Spleen (tissue), 7 donors: ENCODE measurements around the gene IL20RA.

Experiments
- CTCF ChIP-seq, 11 experiments: fragments of 200-600 bp in 7 of 11; fragments of 450-650 bp in 4 of 11; sonication (generic) in 4 of 11; IDR thresholded peaks in 8 of 11; conservative IDR thresholded peaks in 3 of 11; 1 replicate in 7 of 11; 2 replicates in 4 of 11; pipeline versions ENCODE4 v1.4.0 to v1.8.0; 2016 to 2021; ENCODE audit warnings: antibody characterized with exemption in 11 of 11, inconsistent platforms in 4 of 11, mild to moderate bottlenecking in 1 of 11
- POLR2A ChIP-seq, 3 donors: fragments of 450-650 bp; IDR thresholded peaks; one replicate each; pipeline ENCODE4 v1.5.1; 2017; ENCODE audit warnings: antibody characterized with exemption in 3 of 3, mild to moderate bottlenecking in 1 of 3
- POLR2AphosphoS5 ChIP-seq, 3 donors: sonication (generic); formaldehyde crosslinking; IDR thresholded peaks; one replicate each; pipeline ENCODE4 v1.5.1; 2017; ENCODE audit warnings: antibody characterized with exemption in 3 of 3
- donor health status: DM: no; HTN: no; CAD: no; lungs with moderate emphysema.
- donor health status: DM: no; HTN: no; CAD: no.
- donor health status: DM: no; HTN: no; CAD: no.

GRCh38 chr6:136992113-136992512 lies 52.7 kb downstream of the IL20RA start:
- TF ChIP-seq POLR2A (IDR thresholded peaks at IDR 0.05) (no peak), CTCF (IDR thresholded peaks at IDR 0.05 in 8 of 11, conservative IDR thresholded peaks at IDR 0.05 in 3 of 11) (no peak), POLR2AphosphoS5 (IDR thresholded peaks at IDR 0.05) (no peak)
